K562 (cell line): Measurements from ENCODE around the gene ANKRD44.

ENCODE experiments used
- BRCA1 ChIP-seq, 2 experiments: fragments of 450-650 bp in 1 of 2; sonication (generic) in 1 of 2; formaldehyde crosslinking in 1 of 2; IDR thresholded peaks; 2 replicates each; pipeline versions ENCODE4 v1.5.0 to v1.6.1; 2017 to 2020; ENCODE audit warnings: mild to moderate bottlenecking in 1 of 2, missing genetic modification reagents in 1 of 2
- DIDO1 ChIP-seq: fragments of 450-650 bp; IDR thresholded peaks from 2 replicates; pipeline ENCODE4 v1.6.1; 2016; ENCODE audit warnings: low read depth, missing biosample characterization, missing genetic modification characterization
- POLR2A ChIP-seq: fragments of 450-650 bp; conservative IDR thresholded peaks from 2 replicates; pipeline ENCODE4 v1.6.1; 2016
- RBM15 ChIP-seq: fragments of 200-400 bp; formaldehyde crosslinking; IDR thresholded peaks from 2 replicates; pipeline ENCODE4 v1.6.1; 2018; ENCODE audit warnings: mild to moderate bottlenecking, low read length, moderate library complexity; ENCODE audit not compliant: insufficient read depth
- RBM22 ChIP-seq: fragments of 200-400 bp; formaldehyde crosslinking; IDR thresholded peaks from 2 replicates; pipeline ENCODE4 v1.6.1; 2018; ENCODE audit warnings: low read length, low read depth; ENCODE audit not compliant: poor library complexity, severe bottlenecking
- TCF3 ChIP-seq: sonication (generic); formaldehyde crosslinking; IDR thresholded peaks from 2 replicates; pipeline ENCODE4 v1.4.0; 2020; ENCODE audit warnings: mild to moderate bottlenecking, missing genetic modification reagents
- USF2 ChIP-seq: sonication (generic); formaldehyde crosslinking; IDR thresholded peaks from 2 replicates; pipeline ENCODE4 v1.5.0; 2020; ENCODE audit warnings: missing genetic modification reagents
- YY1 ChIP-seq, 3 experiments: IDR thresholded peaks; 2 replicates each; pipeline ENCODE4 v1.6.1; 2011; ENCODE audit warnings: low read length in 2 of 3, mild to moderate bottlenecking in 2 of 3, moderate library complexity in 2 of 3, borderline replicate concordance in 1 of 3, control low read depth in 1 of 3, low read depth in 1 of 3; ENCODE audit not compliant: insufficient read depth in 3 of 3, insufficient replicate concordance in 2 of 3, control insufficient read depth in 1 of 3, insufficient read length in 1 of 3; ENCODE audit errors: extremely low read depth in 1 of 3
- TF ChIP-seq, protein P1 (sequence below), 2 experiments: fragments of 450-650 bp; formaldehyde crosslinking in 1 of 2; IDR thresholded peaks; 2 replicates each; pipeline versions ENCODE4 v1.4.0 to v1.6.1; 2014 to 2020; ENCODE audit warnings: mild to moderate bottlenecking in 2 of 2, borderline replicate concordance in 1 of 2, low read depth in 1 of 2
- TF ChIP-seq, protein P2 (sequence below), 3 experiments: IDR thresholded peaks in 2 of 3; conservative IDR thresholded peaks in 1 of 3; 2 replicates each; pipeline ENCODE4 v1.5.1; 2011 to 2012; ENCODE audit warnings: low read length in 3 of 3, mild to moderate bottlenecking in 3 of 3, control low read depth in 2 of 3, improper control_type of control experiment in 1 of 3, inconsistent platforms in 1 of 3, low read depth in 1 of 3, mixed read lengths in 1 of 3, moderate library complexity in 1 of 3; ENCODE audit not compliant: insufficient read depth in 2 of 3
- TF ChIP-seq, protein P3 (sequence below): fragments of 450-650 bp; IDR thresholded peaks from 2 replicates; pipeline ENCODE4 v1.6.1; 2016; ENCODE audit warnings: antibody characterized with exemption

DNA sequence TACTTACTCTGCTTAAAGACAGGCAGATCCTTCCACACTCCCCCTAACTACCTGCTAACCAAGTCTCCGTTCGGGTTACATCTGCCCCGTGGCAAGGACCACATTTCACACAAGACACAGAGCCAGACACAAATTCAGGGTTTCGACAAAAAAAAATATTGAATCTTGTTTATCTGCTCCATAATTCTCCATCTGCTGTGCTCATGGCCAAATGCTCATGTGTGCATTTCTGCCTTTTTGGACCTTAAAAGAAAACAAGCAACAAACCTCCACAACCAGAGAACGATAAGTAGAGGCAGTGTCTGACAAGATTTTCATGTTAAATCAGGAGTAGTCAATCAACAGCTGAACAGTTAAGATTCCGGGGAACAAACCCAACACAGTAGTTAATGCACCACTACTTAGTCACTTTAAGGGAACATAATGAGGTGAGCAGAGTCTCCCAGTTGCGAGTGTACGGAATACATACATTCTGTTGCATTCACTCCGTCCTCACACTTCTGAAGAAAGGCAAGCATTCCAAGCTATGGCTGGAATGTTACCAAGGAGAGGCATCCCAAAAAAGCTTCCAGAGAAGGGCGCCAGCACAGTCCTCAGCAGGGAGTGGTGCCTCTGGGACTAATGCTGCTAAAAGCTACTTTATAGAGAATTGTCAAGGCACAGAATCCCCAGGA lies 121.0 kb downstream of the ANKRD44 start:
- TF ChIP-seq DIDO1 (tag) (no peak), RBM15 (no peak), YY1 (IDR thresholded peaks at IDR 0.05; ENCODE audit: borderline replicate concordance in 1 of 3, control insufficient read depth in 1 of 3, extremely low read depth in 1 of 3, insufficient read depth in 3 of 3, insufficient read length in 1 of 3, insufficient replicate concordance in 2 of 3, low read depth in 1 of 3, low read length in 2 of 3) (no peak), TCF3 (no peak), POLR2A (no peak), BRCA1 (IDR thresholded peaks at IDR 0.05) (no peak), BRCA1 (CRISPR knock-in tag; IDR thresholded peaks at IDR 0.05) (no peak), RBM22 (no peak), USF2 (CRISPR knock-in tag) (no peak)
- TF ChIP-seq, protein P1, sequence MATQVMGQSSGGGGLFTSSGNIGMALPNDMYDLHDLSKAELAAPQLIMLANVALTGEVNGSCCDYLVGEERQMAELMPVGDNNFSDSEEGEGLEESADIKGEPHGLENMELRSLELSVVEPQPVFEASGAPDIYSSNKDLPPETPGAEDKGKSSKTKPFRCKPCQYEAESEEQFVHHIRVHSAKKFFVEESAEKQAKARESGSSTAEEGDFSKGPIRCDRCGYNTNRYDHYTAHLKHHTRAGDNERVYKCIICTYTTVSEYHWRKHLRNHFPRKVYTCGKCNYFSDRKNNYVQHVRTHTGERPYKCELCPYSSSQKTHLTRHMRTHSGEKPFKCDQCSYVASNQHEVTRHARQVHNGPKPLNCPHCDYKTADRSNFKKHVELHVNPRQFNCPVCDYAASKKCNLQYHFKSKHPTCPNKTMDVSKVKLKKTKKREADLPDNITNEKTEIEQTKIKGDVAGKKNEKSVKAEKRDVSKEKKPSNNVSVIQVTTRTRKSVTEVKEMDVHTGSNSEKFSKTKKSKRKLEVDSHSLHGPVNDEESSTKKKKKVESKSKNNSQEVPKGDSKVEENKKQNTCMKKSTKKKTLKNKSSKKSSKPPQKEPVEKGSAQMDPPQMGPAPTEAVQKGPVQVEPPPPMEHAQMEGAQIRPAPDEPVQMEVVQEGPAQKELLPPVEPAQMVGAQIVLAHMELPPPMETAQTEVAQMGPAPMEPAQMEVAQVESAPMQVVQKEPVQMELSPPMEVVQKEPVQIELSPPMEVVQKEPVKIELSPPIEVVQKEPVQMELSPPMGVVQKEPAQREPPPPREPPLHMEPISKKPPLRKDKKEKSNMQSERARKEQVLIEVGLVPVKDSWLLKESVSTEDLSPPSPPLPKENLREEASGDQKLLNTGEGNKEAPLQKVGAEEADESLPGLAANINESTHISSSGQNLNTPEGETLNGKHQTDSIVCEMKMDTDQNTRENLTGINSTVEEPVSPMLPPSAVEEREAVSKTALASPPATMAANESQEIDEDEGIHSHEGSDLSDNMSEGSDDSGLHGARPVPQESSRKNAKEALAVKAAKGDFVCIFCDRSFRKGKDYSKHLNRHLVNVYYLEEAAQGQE (IDR thresholded peaks at IDR 0.05; ENCODE audit: borderline replicate concordance), result no peak
- TF ChIP-seq, protein P1 (CRISPR knock-in tag; IDR thresholded peaks at IDR 0.05; ENCODE audit: low read depth), result no peak
- TF ChIP-seq, protein P2, sequence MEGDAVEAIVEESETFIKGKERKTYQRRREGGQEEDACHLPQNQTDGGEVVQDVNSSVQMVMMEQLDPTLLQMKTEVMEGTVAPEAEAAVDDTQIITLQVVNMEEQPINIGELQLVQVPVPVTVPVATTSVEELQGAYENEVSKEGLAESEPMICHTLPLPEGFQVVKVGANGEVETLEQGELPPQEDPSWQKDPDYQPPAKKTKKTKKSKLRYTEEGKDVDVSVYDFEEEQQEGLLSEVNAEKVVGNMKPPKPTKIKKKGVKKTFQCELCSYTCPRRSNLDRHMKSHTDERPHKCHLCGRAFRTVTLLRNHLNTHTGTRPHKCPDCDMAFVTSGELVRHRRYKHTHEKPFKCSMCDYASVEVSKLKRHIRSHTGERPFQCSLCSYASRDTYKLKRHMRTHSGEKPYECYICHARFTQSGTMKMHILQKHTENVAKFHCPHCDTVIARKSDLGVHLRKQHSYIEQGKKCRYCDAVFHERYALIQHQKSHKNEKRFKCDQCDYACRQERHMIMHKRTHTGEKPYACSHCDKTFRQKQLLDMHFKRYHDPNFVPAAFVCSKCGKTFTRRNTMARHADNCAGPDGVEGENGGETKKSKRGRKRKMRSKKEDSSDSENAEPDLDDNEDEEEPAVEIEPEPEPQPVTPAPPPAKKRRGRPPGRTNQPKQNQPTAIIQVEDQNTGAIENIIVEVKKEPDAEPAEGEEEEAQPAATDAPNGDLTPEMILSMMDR (IDR thresholded peaks at IDR 0.05 in 2 of 3, conservative IDR thresholded peaks at IDR 0.05 in 1 of 3; ENCODE audit: insufficient read depth in 2 of 3, low read depth in 1 of 3, low read length in 3 of 3), result no peak
- TF ChIP-seq, protein P3, sequence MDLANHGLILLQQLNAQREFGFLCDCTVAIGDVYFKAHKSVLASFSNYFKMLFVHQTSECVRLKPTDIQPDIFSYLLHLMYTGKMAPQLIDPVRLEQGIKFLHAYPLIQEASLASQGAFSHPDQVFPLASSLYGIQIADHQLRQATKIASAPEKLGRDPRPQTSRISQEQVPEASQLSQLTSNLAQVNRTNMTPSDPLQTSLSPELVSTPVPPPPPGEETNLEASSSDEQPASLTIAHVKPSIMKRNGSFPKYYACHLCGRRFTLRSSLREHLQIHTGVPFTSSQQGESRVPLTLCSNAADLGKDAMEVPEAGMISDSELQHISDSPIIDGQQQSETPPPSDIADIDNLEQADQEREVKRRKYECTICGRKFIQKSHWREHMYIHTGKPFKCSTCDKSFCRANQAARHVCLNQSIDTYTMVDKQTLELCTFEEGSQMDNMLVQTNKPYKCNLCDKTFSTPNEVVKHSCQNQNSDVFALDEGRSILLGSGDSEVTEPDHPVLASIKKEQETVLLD, result no peak
